Neural progenitor cell (in vitro differentiated cells): ENCODE data around the gene EML5.

Source experiments
- EZH2 ChIP-seq: fragments of 200-600 bp; sonication (generic); IDR thresholded peaks from 2 replicates; pipeline ENCODE4 v1.6.1; 2017; ENCODE audit warnings: antibody characterized with exemption, mild to moderate bottlenecking, moderate library complexity
- TF ChIP-seq, protein P1 (sequence below): fragments of 200-600 bp; sonication (generic); IDR thresholded peaks from 2 replicates; pipeline ENCODE4 v1.5.1; 2017; ENCODE audit warnings: antibody characterized with exemption, mild to moderate bottlenecking

GRCh38 chr14:88824314-88825077 lies 31.7 kb upstream of the EML5 start, which contains the start of gene TTC8:
- TF ChIP-seq, protein P1, sequence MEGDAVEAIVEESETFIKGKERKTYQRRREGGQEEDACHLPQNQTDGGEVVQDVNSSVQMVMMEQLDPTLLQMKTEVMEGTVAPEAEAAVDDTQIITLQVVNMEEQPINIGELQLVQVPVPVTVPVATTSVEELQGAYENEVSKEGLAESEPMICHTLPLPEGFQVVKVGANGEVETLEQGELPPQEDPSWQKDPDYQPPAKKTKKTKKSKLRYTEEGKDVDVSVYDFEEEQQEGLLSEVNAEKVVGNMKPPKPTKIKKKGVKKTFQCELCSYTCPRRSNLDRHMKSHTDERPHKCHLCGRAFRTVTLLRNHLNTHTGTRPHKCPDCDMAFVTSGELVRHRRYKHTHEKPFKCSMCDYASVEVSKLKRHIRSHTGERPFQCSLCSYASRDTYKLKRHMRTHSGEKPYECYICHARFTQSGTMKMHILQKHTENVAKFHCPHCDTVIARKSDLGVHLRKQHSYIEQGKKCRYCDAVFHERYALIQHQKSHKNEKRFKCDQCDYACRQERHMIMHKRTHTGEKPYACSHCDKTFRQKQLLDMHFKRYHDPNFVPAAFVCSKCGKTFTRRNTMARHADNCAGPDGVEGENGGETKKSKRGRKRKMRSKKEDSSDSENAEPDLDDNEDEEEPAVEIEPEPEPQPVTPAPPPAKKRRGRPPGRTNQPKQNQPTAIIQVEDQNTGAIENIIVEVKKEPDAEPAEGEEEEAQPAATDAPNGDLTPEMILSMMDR = no peak
- no peak for TF ChIP-seq EZH2
